ENCODE results near the gene EDAR. TPM values are rescaled to one million over a fixed set of nuclear protein-coding genes. Genes with fewer than 3 reads are reported as not detected.
A peak's percentile ranks its signal among the peaks of the same experiment; 100 is the strongest.

The EDAR gene
- polyA plus RNA-seq, 2 of the 4 experiments (the other 2 are of a cell fraction): 0.05 to 0.26 TPM

GRCh38 chr2:108910541-108911396 lies 78.3 kb downstream of the EDAR start:
- WGBS (ENCODE audit: missing lambda C conversion rate): 64% methylated on average over 17 of the region's 20 CpGs
- no peak overlapping the region for H3K4me2 ChIP-seq
- DNase-seq (ENCODE audit: low read depth in 1 of 2, low spot score in 1 of 2) (no peak), FAIRE-seq (no peak), ATAC-seq (peak; percentile 37 to 51; a peak in 2 of 6 replicates)
- H3K4me3 ChIP-seq: no peak overlapping the region
- no peak overlapping the region for H3K27ac ChIP-seq
- H3K4me1 ChIP-seq: no peaks in the 10 kb centered on the region
- H3K9me3 ChIP-seq: no peaks in the 10 kb centered on the region
- ChIA-PET POLR2A (no interaction called here), CTCF (interaction anchor here (0.6 to 10.0 kb wide), 3 partner anchors 18 to 723 kb away, joined by 3 to 74 read pairs (median 3); no protein-coding TSS in a partner anchor)
- no peak for TF ChIP-seq TP53 (CRISPR knock-in tag; IDR thresholded peaks at IDR 0.05)
- no peak for TF ChIP-seq RARB (CRISPR knock-in tag; IDR thresholded peaks at IDR 0.05)
- TF ChIP-seq ZSCAN20 (CRISPR knock-in tag; IDR thresholded peaks at IDR 0.05): no peak
- TF ChIP-seq NFE2L2 (conservative IDR thresholded peaks at IDR 0.05; ENCODE audit: low read length): no peak
- no peak for TF ChIP-seq PBX3 (IDR thresholded peaks at IDR 0.05)
- no peak for TF ChIP-seq HES2 (IDR thresholded peaks at IDR 0.05)
- no peak for TF ChIP-seq SMC3 (IDR thresholded peaks at IDR 0.05)
- TF ChIP-seq SREBF2 (IDR thresholded peaks at IDR 0.05): no peak

- DNase-seq (ENCODE audit: low read depth in 1 of 2, low spot score in 1 of 2) (no peak), ATAC-seq (no peak), FAIRE-seq (no peak)
- Histone ChIP-seq H3K27ac (no peak overlapping the region), H3K4me1 (no peaks in the 10 kb centered on the region), H3K4me2 (no peak overlapping the region), H3K9me3 (no peaks in the 10 kb centered on the region), H3K4me3 (no peak overlapping the region)
- WGBS (ENCODE audit: missing lambda C conversion rate): 63% methylated on average over 6 of the region's 12 CpGs
- ChIA-PET CTCF (interaction anchor here (0.6 to 10.0 kb wide), 2 partner anchors 19 to 724 kb away, joined by 3 to 74 read pairs; no protein-coding TSS in a partner anchor), POLR2A (no interaction called here)
- TF ChIP-seq MAZ (IDR thresholded peaks at IDR 0.05; ENCODE audit: borderline replicate concordance, low read depth, low read length): no peak
- TF ChIP-seq RNF2 (IDR thresholded peaks at IDR 0.05; ENCODE audit: borderline replicate concordance, low read depth): no peak
- no peak for TF ChIP-seq MAX (IDR thresholded peaks at IDR 0.05)
- no peak for TF ChIP-seq ZC3H11A (IDR thresholded peaks at IDR 0.05)
- TF ChIP-seq POLR2AphosphoS2 (conservative IDR thresholded peaks at IDR 0.05; ENCODE audit: low read length): no peak
- TF ChIP-seq CBX8 (IDR thresholded peaks at IDR 0.05): no peak
- TF ChIP-seq KDM5A (IDR thresholded peaks at IDR 0.05): no peak
- no peak for TF ChIP-seq SMC3 (IDR thresholded peaks at IDR 0.05)
- no peak for TF ChIP-seq HOXB13 (CRISPR knock-in tag; IDR thresholded peaks at IDR 0.05; ENCODE audit: low read depth)
- no peak for TF ChIP-seq CHD4 (IDR thresholded peaks at IDR 0.05; ENCODE audit: borderline replicate concordance)
- TF ChIP-seq FOSL2 (IDR thresholded peaks at IDR 0.05): no peak
- no peak for TF ChIP-seq FOSL2 (CRISPR knock-in tag; IDR thresholded peaks at IDR 0.05)
- no peak for TF ChIP-seq NPAS2 (CRISPR knock-in tag; IDR thresholded peaks at IDR 0.05; ENCODE audit: borderline replicate concordance)
- no peak for TF ChIP-seq NFE2L2 (conservative IDR thresholded peaks at IDR 0.05; ENCODE audit: low read length)
- TF ChIP-seq KDM1A (IDR thresholded peaks at IDR 0.05; ENCODE audit: low read depth): no peak
- TF ChIP-seq ESRRA (IDR thresholded peaks at IDR 0.05; ENCODE audit: borderline replicate concordance, low read length): no peak
These were observed 79.0 kb downstream of the EDAR start for GRCh38 chr2:108910011-108910431.

GRCh38 chr2:108909275-108909823 lies 79.7 kb downstream of the EDAR start:
- TF ChIP-seq JUN (IDR thresholded peaks at IDR 0.05) (no peak), REST (IDR thresholded peaks at IDR 0.05) (no peak), SREBF2 (IDR thresholded peaks at IDR 0.05) (no peak)
- H3K4me1 ChIP-seq: no peaks in the 10 kb centered on the region
- WGBS (ENCODE audit: missing lambda C conversion rate): 75% methylated on average over 9 of the region's 9 CpGs
- DNase-seq (ENCODE audit: low read depth in 1 of 2, low spot score in 1 of 2) (no peak), ATAC-seq (no peak), FAIRE-seq (no peak)
- H3K27ac ChIP-seq: no peak overlapping the region
- H3K9me3 ChIP-seq: no peaks in the 10 kb centered on the region
- H3K4me2 ChIP-seq: no peak overlapping the region
- CTCF ChIA-PET: interaction anchor here (0.9 kb wide), 1 partner anchor 19 kb away, joined by 3 read pairs; no protein-coding TSS in a partner anchor
- POLR2A ChIA-PET: no interaction called here
- H3K4me3 ChIP-seq: no peak overlapping the region
